ENCODE measurements around the gene TCEA2.

DNA sequence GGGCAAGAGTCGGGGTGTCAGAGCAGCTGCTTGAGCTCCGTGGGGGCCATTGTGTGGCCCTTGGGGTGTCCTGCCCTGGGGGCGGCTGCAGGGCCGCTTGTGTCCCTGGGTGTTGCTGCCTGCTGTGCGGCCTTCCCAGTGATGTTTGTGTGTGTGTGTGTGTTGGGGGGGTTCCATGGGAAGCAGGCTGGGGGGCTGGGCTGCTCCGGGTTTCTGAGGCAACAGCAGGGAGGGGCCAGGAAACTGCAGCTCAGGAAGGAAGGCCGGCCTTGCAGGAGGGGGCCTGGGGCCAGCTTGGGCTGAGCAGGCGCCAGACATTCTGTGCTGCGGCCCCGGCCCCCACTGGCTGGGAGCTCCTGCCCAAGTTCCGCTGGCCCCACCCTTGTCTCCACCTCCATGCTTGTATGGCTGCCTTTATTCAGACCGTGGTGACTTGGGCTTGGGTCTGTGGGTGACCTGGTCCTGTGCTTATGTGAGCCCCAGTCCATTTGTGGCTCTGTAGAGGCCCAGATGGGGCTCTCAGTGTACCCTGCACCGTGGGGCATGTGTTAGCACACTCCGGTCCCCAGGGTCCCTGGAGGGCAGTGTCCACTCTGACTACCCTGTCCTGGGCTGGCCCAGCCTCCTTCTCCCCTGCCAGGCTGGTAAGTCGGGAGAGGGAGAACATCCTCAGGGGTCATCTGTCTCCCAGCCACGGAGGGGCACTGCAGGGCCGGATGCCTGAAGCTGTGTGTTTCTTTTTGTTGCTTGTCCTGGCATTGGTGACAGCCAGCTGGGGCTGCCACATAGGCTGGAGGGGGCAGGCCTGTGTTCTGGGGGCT, 8.9 kb upstream of the TCEA2 start:
- TF ChIP-seq, protein P1, sequence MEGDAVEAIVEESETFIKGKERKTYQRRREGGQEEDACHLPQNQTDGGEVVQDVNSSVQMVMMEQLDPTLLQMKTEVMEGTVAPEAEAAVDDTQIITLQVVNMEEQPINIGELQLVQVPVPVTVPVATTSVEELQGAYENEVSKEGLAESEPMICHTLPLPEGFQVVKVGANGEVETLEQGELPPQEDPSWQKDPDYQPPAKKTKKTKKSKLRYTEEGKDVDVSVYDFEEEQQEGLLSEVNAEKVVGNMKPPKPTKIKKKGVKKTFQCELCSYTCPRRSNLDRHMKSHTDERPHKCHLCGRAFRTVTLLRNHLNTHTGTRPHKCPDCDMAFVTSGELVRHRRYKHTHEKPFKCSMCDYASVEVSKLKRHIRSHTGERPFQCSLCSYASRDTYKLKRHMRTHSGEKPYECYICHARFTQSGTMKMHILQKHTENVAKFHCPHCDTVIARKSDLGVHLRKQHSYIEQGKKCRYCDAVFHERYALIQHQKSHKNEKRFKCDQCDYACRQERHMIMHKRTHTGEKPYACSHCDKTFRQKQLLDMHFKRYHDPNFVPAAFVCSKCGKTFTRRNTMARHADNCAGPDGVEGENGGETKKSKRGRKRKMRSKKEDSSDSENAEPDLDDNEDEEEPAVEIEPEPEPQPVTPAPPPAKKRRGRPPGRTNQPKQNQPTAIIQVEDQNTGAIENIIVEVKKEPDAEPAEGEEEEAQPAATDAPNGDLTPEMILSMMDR (IDR thresholded peaks at IDR 0.05), result peak in 2 of 12 donors; percentile 13 to 23
- TF ChIP-seq POLR2A (IDR thresholded peaks at IDR 0.05), result no peak
